GM10248 (cell line): ENCODE data around the gene JPT1.
"Not testable (repeated sequence)": the region's sequence is repeated elsewhere in the genome, so short reads cannot be mapped to it uniquely, and the experiment has no call there.

Experiments
- CTCF ChIA-PET: fragments of 300-600 bp; sonication (Branson Sonifier 250); formaldehyde crosslinking; extraction: SDS; loops from one replicate; lab custom pipeline; 2021; ENCODE audit warnings: antibody characterized with exemption; lab: Yijun Ruan, JAX
- POLR2A ChIA-PET: fragments of 350-650 bp; sonication (Branson Sonifier 250); formaldehyde crosslinking; extraction: SDS; loops from one replicate; lab custom pipeline; 2020; ENCODE audit warnings: antibody characterized with exemption; lab: Yijun Ruan, JAX
- DNase-seq: peaks from one replicate; pipeline ENCODE4 v3.0.0; 2012; ENCODE audit errors: extremely low spot score
- CTCF ChIP-seq: IDR thresholded peaks from 2 replicates; pipeline ENCODE4 v1.5.1; 2012; ENCODE audit warnings: mild to moderate bottlenecking, low read depth; ENCODE audit errors: extremely low read depth, missing control alignments, control extremely low read depth

JPT1 gene

DNA sequence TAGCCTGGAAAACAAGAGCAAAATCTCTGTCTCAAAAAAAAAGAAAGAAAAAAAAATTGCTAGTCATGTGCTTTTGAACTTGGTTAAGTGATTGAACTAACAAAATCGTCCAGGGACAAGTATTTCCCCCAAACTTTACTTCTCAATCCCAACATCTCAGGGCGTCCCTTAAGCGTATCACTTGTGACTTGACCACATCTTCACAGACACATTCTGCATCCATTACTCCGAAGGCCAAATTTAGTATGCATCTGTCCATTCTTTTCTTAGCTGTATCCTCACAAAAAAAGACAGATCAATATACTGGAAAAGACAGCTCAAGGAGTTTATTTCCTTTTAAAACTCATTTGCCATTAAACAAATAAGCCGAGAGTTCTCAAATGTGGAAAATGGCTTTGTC is 5.9 kb upstream of the JPT1 start:
- POLR2A ChIA-PET = no interaction called here
- no peak for DNase-seq
- CTCF ChIA-PET = interaction anchor here (1.2 to 3.2 kb wide), 4 partner anchors 12 to 252 kb away, joined by 3 to 12 read pairs (median 3); no protein-coding TSS in a partner anchor
- no peak for TF ChIP-seq CTCF

DNA sequence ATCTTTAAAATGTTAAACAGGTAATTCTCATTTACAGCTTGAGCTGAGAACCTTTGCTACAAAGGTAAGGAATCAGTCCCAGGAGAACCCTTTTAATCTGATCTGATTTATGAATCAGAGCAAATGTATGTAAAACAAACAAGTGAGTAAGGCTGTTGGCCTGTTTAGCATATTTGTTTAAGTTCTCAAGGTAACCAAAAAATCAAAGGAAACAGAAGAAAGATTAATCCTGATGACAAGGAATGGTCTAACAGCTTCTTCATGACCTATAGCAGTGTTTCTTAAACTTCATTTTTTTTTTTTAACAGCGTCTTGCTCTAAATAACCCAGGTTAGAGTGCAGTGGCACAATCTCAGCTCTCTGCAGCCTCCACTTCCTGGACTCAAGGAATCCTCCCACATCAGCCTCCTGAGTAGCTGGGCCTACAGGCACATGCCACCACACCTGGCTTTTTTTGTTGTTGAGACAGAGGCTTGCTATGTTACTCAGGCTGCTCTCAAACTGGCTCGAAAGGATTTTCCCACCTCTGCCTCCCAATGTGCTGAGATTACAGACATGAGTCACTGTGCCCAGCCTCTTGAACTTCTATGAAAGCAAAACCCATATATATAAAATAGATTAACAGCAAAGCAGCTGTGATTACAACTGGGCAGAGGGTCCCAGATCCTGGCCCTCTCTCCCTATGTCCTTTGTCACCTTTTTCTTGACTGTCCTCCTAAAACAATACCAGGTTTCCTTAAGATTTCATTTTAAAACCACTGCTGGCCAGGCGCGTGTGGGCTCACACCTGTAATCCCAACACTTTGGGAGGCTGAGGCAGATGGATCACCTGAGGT is 5.1 kb upstream of the JPT1 start:
- DNase-seq = no peak
- CTCF ChIA-PET = interaction anchor here (1.0 to 3.2 kb wide), 6 partner anchors 11 to 253 kb away, joined by 3 to 12 read pairs (median 3); no protein-coding TSS in a partner anchor
- TF ChIP-seq CTCF = no peak
- POLR2A ChIA-PET = no interaction called here

DNA sequence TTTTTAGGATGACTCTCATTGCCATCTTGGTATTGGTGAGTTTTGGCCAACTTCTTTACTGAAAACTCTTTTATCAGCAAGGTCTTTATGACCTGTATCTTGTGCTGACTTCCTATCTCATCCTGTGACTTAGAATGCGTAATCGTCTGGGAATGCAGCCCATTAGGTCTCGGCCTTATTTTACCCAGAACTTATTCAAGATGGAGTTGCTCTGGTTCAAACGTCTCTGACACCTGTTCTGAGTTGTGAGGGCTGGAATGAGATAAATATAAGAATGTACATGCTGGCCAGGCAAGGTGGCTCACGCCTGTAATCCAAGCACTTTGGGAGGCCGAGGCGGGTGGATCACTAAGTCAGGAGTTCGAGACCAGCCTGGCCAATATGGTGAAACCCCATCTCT is 4.2 kb upstream of the JPT1 start:
- POLR2A ChIA-PET, DNase-seq: not testable (repeated sequence)
- CTCF ChIA-PET = interaction anchor here (1.0 to 3.2 kb wide), 4 partner anchors 10 to 43 kb away, joined by 3 to 12 read pairs (median 4); no protein-coding TSS in a partner anchor

DNA sequence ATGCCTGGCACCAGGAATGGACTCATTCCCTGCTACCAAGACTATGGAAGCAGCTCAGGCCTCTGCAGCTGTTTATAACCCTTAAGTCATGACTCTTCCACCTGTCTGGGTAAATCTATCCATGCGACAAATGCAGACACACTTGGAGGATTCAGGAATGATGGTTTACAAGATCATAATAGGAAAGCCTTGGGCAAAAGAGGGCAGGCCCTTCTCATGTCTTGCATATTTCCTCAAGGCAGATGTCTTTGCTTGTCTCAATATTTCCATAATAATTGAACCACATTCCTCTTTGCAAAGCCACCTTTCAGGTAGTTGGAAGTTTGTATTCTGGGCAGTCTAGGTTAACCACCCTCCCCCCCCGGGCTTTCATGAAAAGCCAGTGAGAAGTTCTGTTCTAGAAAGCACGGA is 884 bp upstream of the JPT1 start:
- ChIA-PET POLR2A (interaction anchor here (0.6 to 1.5 kb wide), 14 partner anchors 10 to 361 kb away, joined by 3 to 20 read pairs (median 4); partner anchors contain the start of genes ARMC7, MIF4GD, MRPL58 and NT5C), CTCF (interaction anchor here (1.0 to 2.6 kb wide), 6 partner anchors 8 to 47 kb away, joined by 3 to 10 read pairs (median 6); partner anchors contain the start of gene NT5C)
- TF ChIP-seq CTCF = no peak
- no peak for DNase-seq

- peak; percentile 19 for DNase-seq
- POLR2A ChIA-PET = interaction anchor here (1.0 to 1.5 kb wide), 11 partner anchors 9 to 363 kb away, joined by 3 to 20 read pairs (median 4); partner anchors contain the start of genes ARMC7, MIF4GD, MRPL58 and NT5C
- no peak for TF ChIP-seq CTCF
- CTCF ChIA-PET = interaction anchor here (1.5 kb wide), 1 partner anchor 23 kb away, joined by 6 read pairs; the partner anchor contains the start of gene NT5C
These were observed 525 bp downstream of the JPT1 start for GRCh38 chr17:75153780-75154194.

DNA sequence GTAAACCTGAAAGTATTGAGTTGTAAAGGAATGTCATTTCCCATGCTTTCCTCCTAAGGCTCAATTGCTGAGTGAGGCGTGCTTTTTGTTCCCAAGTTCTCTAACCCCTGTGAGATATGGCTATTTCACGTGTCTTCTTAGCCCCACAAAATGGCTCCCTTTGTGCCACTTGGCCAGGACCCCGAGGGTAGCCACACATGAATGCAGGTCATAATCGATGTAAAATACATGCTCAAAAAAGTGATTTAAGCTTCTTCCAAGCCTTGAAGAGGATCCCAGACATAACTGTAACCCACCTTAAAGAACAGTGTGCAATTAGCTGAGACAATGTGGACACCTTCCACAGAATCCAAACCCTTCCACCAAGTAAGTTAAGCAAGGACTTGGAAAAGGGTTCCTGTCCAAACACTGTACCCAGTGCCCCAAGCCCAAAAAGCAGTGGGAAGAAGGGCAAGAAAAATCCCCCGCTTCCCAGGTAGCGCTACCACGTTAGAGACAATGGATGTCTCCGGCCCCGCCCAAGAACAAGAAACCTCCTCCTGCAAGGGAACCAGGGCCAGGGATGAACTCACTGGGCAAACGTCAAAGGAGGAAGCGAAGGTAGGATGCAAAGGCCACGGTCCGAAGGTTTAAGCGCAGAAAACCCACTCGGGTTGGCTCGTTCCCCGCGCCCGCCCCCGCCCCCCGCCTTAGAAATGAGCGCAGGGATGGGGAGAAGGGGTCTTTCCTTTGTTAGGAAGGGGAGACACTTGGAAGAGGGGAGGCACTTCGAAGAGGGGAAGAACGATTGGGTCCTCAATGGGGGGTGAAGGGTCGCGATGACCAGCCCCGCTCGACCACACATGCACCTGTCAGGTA is 1.2 kb downstream of the JPT1 start:
- ChIA-PET POLR2A (interaction anchor here (0.5 kb wide), 2 partner anchors 20 to 112 kb away, joined by 3 read pairs; no protein-coding TSS in a partner anchor), CTCF (no interaction called here)
- peak; percentile 54 for DNase-seq
- no peak for TF ChIP-seq CTCF
